Endodermal cell (in vitro differentiated cells): Measurements from ENCODE around the gene SLX4IP. TPM values are rescaled to one million over a fixed set of nuclear protein-coding genes. Genes with fewer than 3 reads are reported as not detected.

Experiments
- DNase-seq: peaks from one replicate; pipeline ENCODE4 v3.0.0-alpha.2; 2017
- H3K27ac ChIP-seq: 2 replicates; pipeline ENCODE4 v1.5.1; 2013; ENCODE audit warnings: mild to moderate bottlenecking, low read depth, low read length, moderate library complexity
- H3K27me3 ChIP-seq: 2 replicates; pipeline ENCODE4 v1.6.1; 2013; ENCODE audit warnings: mild to moderate bottlenecking, low read length, moderate library complexity; ENCODE audit not compliant: insufficient read depth, control insufficient read depth, poor library complexity, severe bottlenecking
- H3K36me3 ChIP-seq: 2 replicates; pipeline ENCODE4 v1.7.0; 2013; ENCODE audit warnings: mild to moderate bottlenecking, low read length, moderate library complexity; ENCODE audit not compliant: control insufficient read depth, insufficient read depth
- H3K4me1 ChIP-seq: one replicate; pipeline ENCODE4 v1.7.0; 2013; ENCODE audit warnings: low read length; ENCODE audit not compliant: control insufficient read depth, insufficient read depth
- H3K4me3 ChIP-seq: 2 replicates; pipeline ENCODE4 v1.5.1; 2013; ENCODE audit warnings: mild to moderate bottlenecking, low read length, moderate library complexity
- H3K9ac ChIP-seq: 2 replicates; pipeline ENCODE4 v1.6.1; 2013; ENCODE audit warnings: mild to moderate bottlenecking, low read length, moderate library complexity; ENCODE audit not compliant: poor library complexity, severe bottlenecking; ENCODE audit errors: extremely low read depth
- H3K9me3 ChIP-seq: 2 replicates; pipeline ENCODE4 v1.6.1; 2013; ENCODE audit warnings: mild to moderate bottlenecking, low read length, moderate library complexity; ENCODE audit not compliant: control insufficient read depth
- H3K27ac Mint-ChIP-seq: 2 replicates; pipeline ENCODE4 v1.8.0; 2020; ENCODE audit warnings: mixed read lengths
- H3K27me3 Mint-ChIP-seq: 2 replicates; pipeline ENCODE4 v1.8.0; 2021; ENCODE audit warnings: mild to moderate bottlenecking, mixed read lengths; ENCODE audit not compliant: insufficient read depth
- H3K36me3 Mint-ChIP-seq: 2 replicates; pipeline ENCODE4 v1.8.0; 2020; ENCODE audit warnings: low read depth, mixed read lengths
- H3K4me1 Mint-ChIP-seq: 2 replicates; pipeline ENCODE4 v1.8.0; 2020; ENCODE audit warnings: mixed read lengths
- H3K4me3 Mint-ChIP-seq: 2 replicates; pipeline ENCODE4 v1.8.0; 2020; ENCODE audit warnings: mild to moderate bottlenecking, moderate library complexity, mixed read lengths
- H3K9me3 Mint-ChIP-seq: 2 replicates; pipeline ENCODE4 v1.8.0; 2020; ENCODE audit warnings: mild to moderate bottlenecking, mixed read lengths
- CTCF ChIP-seq: fragments of 200-600 bp; sonication (generic); conservative IDR thresholded peaks from 2 replicates; pipeline ENCODE4 v1.5.0; 2021; ENCODE audit warnings: antibody characterized with exemption, mild to moderate bottlenecking
- WGBS, 2 experiments: methylation state at CpG; one replicate each; pipeline versions ENCODE4 v1.1.5 to v1.1.7; 2013; ENCODE audit warnings: missing lambda C conversion rate in 2 of 2, mixed read lengths in 1 of 2; ENCODE audit not compliant: insufficient coverage in 1 of 2, insufficient read length in 1 of 2; 5-methylcytosine and 5-hydroxymethylcytosine counted together
- total RNA-seq, 2 donors: library from RNA; stranded (reverse); fragmentation: NEBNext Ultra II Directional in 1 of 2; extraction: Animal tissue kit (Norgen Biotek cat#: 25700) in 1 of 2; gene quantifications; 2 replicates in 1 of 2; 3 replicates in 1 of 2; pipeline ENCODE4 v1.2.1, GENCODE V29; 2021

The SLX4IP gene
- total RNA-seq, 2 donors from 2014 or later: 9.2 to 9.5 TPM

DNA sequence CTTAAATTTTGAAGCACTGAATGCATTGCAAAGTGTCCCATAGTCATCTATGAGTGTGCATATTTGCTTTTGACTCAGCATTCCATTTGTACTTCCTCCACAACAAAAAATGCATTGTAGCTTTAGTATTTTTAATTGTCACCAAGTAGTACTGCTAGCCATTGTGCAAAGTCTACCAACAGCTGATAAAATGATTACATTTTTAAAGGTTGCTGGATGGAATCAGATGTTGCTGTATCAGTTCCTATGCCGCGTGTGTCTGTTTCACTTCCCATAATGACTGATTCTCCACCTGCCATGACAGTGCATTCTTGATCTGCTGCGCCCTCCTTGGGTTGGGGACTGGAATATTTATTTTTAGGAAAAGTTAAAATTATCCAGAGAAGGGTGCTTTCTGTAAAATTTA lies 41.2 kb downstream of the SLX4IP start:
- Histone ChIP-seq H3K4me3 (no peak overlapping the region), H3K9ac (no peak overlapping the region), H3K27me3 (no peaks in the 10 kb centered on the region), H3K27ac (no peak overlapping the region), H3K4me1 (peaks cover 6% of the 10 kb centered on the region), H3K9me3 (no peaks in the 10 kb centered on the region), H3K36me3 (no peaks in the 10 kb centered on the region)
- Mint-ChIP-seq H3K9me3 (no peaks in the 10 kb centered on the region), H3K4me3 (no peak overlapping the region), H3K36me3 (peaks cover 2% of the 10 kb centered on the region), H3K4me1 (peaks cover 38% of the 10 kb centered on the region), H3K27me3 (no peaks in the 10 kb centered on the region), H3K27ac (no peak overlapping the region)
- no peak for DNase-seq
- no peak for TF ChIP-seq CTCF
- whole genome bisulfite sequencing, 2 experiments: 100% methylated on average over 3 of the region's 3 CpGs; no CpG with 5 or more reads in 1 of the 2 experiments

DNA sequence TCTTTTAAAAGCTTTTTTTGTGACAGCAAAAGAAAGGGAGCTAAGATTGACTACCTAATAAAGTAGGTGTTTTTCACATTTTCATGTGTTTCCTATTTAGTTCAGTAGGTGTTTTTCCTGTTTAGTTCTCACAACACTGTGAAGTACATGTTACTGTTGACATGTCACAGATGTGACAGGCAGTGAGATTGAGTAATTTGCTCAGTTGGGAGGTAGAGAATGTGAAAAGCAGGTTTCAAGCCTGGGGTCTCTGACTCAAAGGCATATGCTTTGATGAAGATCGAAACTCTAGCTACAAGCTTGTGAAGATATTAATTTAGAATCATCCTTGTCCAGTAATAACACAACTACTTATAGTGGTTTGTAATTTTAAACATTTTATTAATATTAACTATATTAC lies 43.1 kb downstream of the SLX4IP start:
- Histone ChIP-seq H3K27me3 (no peaks in the 10 kb centered on the region), H3K4me3 (no peak overlapping the region), H3K36me3 (no peaks in the 10 kb centered on the region), H3K9me3 (no peaks in the 10 kb centered on the region), H3K9ac (no peak overlapping the region), H3K4me1 (peaks cover 3% of the 10 kb centered on the region), H3K27ac (no peak overlapping the region)
- Mint-ChIP-seq H3K4me1 (peaks cover 40% of the 10 kb centered on the region), H3K4me3 (no peak overlapping the region), H3K27ac (no peak overlapping the region), H3K36me3 (peaks cover 2% of the 10 kb centered on the region), H3K9me3 (no peaks in the 10 kb centered on the region), H3K27me3 (no peaks in the 10 kb centered on the region)
- DNase-seq: no peak
- TF ChIP-seq CTCF: no peak
- WGBS, 2 experiments: no CpG with 5 or more reads among the region's 1 CpG

DNA sequence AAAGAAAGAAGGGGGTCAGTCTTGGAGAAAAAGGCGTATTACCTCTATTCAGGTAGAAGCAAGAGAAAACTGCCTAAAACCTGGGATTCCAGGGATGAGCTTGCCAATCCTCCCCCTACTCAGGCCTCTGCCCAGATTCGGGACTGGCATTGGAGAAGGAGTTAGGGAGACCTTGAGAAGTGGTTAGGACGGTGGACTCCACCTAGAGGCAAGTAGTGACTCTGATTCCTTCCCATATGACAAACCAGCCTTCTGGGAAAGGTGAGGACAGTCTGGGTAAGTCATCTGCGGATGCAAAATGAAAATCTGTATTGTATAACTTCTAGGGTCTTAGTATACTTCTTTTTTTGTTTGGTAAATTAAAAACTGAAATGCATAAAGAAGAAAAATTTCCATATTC lies 43.8 kb downstream of the SLX4IP start:
- Histone ChIP-seq H3K27me3 (no peaks in the 10 kb centered on the region), H3K4me1 (peaks cover 3% of the 10 kb centered on the region), H3K27ac (no peak overlapping the region), H3K4me3 (peak overlapping the region; percentile 22), H3K9ac (no peak overlapping the region), H3K9me3 (no peaks in the 10 kb centered on the region), H3K36me3 (no peaks in the 10 kb centered on the region)
- Mint-ChIP-seq H3K4me3 (no peak overlapping the region), H3K9me3 (no peaks in the 10 kb centered on the region), H3K36me3 (peaks cover 2% of the 10 kb centered on the region), H3K4me1 (peaks cover 41% of the 10 kb centered on the region), H3K27me3 (no peaks in the 10 kb centered on the region), H3K27ac (no peak overlapping the region)
- WGBS, 2 experiments: 74 to 92% methylated on average over 2 to 4 of the region's 4 CpGs
- TF ChIP-seq CTCF: peak; percentile 64
- DNase-seq: no peak
